ENCODE data around the gene UTP14C.
"Not testable (repeated sequence)": the region's sequence is repeated elsewhere in the genome, so short reads cannot be mapped to it uniquely, and the experiment has no call there.

DNA sequence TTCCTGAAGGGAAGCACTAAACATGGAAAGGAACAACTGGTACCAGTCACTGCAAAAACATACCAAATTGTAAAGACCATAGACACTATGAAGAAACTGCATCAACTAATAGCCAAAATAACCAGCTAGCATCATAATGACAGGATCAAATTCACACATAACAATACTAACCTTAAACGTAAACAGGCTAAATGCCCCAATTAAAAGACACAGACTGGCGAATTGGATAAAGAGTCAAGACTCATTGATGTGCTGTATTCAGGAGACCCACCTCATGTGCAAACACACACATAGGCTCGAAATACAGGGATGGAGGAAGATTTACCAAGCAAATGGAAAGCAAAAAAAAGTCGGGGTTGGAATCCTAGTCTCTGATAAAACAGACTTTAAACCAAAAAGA, 39.6 kb upstream of the UTP14C start:
- TF ChIP-seq EZH2 (IDR thresholded peaks at IDR 0.05; ENCODE audit: low read length, missing control alignments): not testable (repeated sequence)
- TF ChIP-seq, protein P1, sequence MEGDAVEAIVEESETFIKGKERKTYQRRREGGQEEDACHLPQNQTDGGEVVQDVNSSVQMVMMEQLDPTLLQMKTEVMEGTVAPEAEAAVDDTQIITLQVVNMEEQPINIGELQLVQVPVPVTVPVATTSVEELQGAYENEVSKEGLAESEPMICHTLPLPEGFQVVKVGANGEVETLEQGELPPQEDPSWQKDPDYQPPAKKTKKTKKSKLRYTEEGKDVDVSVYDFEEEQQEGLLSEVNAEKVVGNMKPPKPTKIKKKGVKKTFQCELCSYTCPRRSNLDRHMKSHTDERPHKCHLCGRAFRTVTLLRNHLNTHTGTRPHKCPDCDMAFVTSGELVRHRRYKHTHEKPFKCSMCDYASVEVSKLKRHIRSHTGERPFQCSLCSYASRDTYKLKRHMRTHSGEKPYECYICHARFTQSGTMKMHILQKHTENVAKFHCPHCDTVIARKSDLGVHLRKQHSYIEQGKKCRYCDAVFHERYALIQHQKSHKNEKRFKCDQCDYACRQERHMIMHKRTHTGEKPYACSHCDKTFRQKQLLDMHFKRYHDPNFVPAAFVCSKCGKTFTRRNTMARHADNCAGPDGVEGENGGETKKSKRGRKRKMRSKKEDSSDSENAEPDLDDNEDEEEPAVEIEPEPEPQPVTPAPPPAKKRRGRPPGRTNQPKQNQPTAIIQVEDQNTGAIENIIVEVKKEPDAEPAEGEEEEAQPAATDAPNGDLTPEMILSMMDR (conservative IDR thresholded peaks at IDR 0.05 in 1 of 2, IDR thresholded peaks at IDR 0.05 in 1 of 2; ENCODE audit: low read depth in 1 of 2, low read length in 2 of 2): not testable (repeated sequence)

All from fibroblast of lung (primary cell).